RWPE1 (cell line): Measurements from ENCODE around the gene MYL7.

Source experiments
- CTCF ChIA-PET: fragments of 350-600 bp; sonication (Branson Sonifier 250); formaldehyde crosslinking; extraction: SDS; loops from one replicate; lab custom pipeline; 2021; lab: Yijun Ruan, JAX
- POLR2A ChIA-PET: fragments of 400-600 bp; formaldehyde crosslinking; extraction: SDS; loops from one replicate; lab custom pipeline; 2020; ENCODE audit warnings: antibody characterized with exemption; ENCODE audit not compliant: low non-redundant PET; lab: Yijun Ruan, JAX
- DNase-seq: peaks from one replicate; pipeline ENCODE4 v3.0.0; 2012; ENCODE audit warnings: low spot score
- H3K27ac ChIP-seq: fragments of 450-650 bp; 2 replicates; pipeline ENCODE4 v1.5.1; 2017
- TF ChIP-seq, protein P1 (sequence below): fragments of 450-650 bp; conservative IDR thresholded peaks from 2 replicates; pipeline ENCODE4 v1.5.1; 2017; ENCODE audit warnings: low read depth, mild to moderate bottlenecking

Gene MYL7

DNA sequence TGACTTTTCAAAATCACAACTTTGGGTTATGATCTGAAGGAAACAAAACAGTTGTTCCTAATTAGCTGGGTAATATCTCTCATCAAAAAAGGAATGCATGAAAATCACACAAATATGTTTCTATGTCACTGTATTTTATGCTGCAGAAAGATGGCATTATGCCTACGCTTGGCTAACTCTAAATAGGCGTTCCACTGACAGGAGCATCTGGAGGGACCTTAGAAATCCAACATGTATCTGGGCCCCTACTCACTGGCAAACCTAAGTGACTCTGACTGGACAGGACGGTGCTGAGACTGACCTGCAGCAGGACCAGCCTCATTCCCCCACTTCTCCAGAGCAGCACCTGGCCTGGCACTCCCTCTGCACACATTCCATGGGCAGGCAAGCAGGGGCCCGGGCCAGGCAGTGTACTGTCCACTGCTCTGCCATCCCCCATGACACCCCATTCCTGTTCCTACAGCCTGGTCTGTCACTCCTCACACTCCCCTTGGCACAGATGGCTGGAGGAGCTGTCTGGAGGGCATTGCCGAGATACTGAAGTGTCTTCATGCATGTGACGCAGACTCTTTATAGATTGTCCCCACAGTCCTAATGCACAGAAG, 2.6 kb upstream of the MYL7 start:
- no peak for DNase-seq
- POLR2A ChIA-PET, result no interaction called here
- TF ChIP-seq, protein P1, sequence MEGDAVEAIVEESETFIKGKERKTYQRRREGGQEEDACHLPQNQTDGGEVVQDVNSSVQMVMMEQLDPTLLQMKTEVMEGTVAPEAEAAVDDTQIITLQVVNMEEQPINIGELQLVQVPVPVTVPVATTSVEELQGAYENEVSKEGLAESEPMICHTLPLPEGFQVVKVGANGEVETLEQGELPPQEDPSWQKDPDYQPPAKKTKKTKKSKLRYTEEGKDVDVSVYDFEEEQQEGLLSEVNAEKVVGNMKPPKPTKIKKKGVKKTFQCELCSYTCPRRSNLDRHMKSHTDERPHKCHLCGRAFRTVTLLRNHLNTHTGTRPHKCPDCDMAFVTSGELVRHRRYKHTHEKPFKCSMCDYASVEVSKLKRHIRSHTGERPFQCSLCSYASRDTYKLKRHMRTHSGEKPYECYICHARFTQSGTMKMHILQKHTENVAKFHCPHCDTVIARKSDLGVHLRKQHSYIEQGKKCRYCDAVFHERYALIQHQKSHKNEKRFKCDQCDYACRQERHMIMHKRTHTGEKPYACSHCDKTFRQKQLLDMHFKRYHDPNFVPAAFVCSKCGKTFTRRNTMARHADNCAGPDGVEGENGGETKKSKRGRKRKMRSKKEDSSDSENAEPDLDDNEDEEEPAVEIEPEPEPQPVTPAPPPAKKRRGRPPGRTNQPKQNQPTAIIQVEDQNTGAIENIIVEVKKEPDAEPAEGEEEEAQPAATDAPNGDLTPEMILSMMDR, result no peak
- H3K27ac ChIP-seq, result no peak overlapping the region
- CTCF ChIA-PET, result no interaction called here

GRCh38 chr7:44142028-44142427, 896 bp upstream of the MYL7 start:
- TF ChIP-seq, protein P1, result no peak
- H3K27ac ChIP-seq, result no peak overlapping the region
- CTCF ChIA-PET, result interaction anchor here (0.7 kb wide), 1 partner anchor 54 kb away, joined by 3 read pairs; no protein-coding TSS in a partner anchor
- POLR2A ChIA-PET, result interaction anchor here (0.5 kb wide), 1 partner anchor 9 kb away, joined by 8 read pairs; no protein-coding TSS in a partner anchor
- DNase-seq, result no peak

DNA sequence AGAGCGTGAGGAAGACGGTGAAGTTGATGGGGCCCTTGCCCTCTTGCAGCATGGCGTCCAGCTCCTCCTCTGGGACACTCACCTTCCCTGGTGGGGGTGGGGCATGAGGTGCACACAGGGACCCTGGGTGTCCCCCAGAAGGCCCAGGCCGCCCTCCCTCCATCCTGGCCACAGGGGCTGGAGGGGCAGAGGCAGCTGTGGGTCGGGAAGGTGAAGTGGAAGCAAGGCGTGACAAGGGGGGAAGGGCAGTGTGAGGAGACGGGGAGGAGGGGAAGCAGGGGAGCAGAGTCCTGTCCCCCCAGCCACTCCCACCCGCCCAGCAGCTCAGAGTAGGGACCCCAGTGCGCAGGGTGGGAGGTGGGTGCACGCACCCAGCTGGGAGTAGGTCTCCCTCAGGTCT, 791 bp downstream of the MYL7 start:
- CTCF ChIA-PET, result no interaction called here
- POLR2A ChIA-PET, result no interaction called here
- no peak for DNase-seq
- TF ChIP-seq, protein P1, result no peak
- H3K27ac ChIP-seq, result no peak overlapping the region

- no peak for DNase-seq
- ChIA-PET CTCF (no interaction called here), POLR2A (no interaction called here)
- TF ChIP-seq, protein P1, result no peak
- H3K27ac ChIP-seq, result no peak overlapping the region
These were observed 1.7 kb downstream of the MYL7 start for GRCh38 chr7:44139311-44140010.

GRCh38 chr7:44138698-44139097, 2.4 kb downstream of the MYL7 start:
- TF ChIP-seq, protein P1, result no peak
- ChIA-PET POLR2A (no interaction called here), CTCF (no interaction called here)
- H3K27ac ChIP-seq, result no peak overlapping the region
- no peak for DNase-seq

GRCh38 chr7:44136731-44137130, 4.4 kb downstream of the MYL7 start:
- ChIA-PET CTCF (no interaction called here), POLR2A (no interaction called here)
- no peak overlapping the region for H3K27ac ChIP-seq
- TF ChIP-seq, protein P1, result no peak
- DNase-seq, result no peak
